HCT116 (cell line): ENCODE results near the gene TES.

Experiments used
- EZH2 ChIP-seq: fragments of 200-600 bp; sonication (generic); IDR thresholded peaks from 2 replicates; pipeline ENCODE4 v1.6.1; 2017; ENCODE audit warnings: antibody characterized with exemption, mixed run types
- POLR2A ChIP-seq: IDR thresholded peaks from 2 replicates; pipeline ENCODE4 v1.7.0; 2011; ENCODE audit warnings: borderline replicate concordance; ENCODE audit not compliant: insufficient read depth, insufficient read length; ENCODE audit errors: extremely low read depth
- REST ChIP-seq: IDR thresholded peaks from 2 replicates; pipeline ENCODE4 v1.6.1; 2012; ENCODE audit warnings: low read depth
- YY1 ChIP-seq: IDR thresholded peaks from 2 replicates; pipeline ENCODE4 v1.6.1; 2011; ENCODE audit warnings: low read length, low read depth, moderate library complexity, mild to moderate bottlenecking; ENCODE audit not compliant: insufficient replicate concordance; ENCODE audit errors: extremely low read depth
- ZFX ChIP-seq: fragments of 450-650 bp; IDR thresholded peaks from 2 replicates; pipeline ENCODE4 v1.6.1; 2017
- TF ChIP-seq, protein P1 (sequence below), 3 experiments: fragments of 200-600 bp in 1 of 3; sonication (generic) in 1 of 3; IDR thresholded peaks in 2 of 3; conservative IDR thresholded peaks in 1 of 3; 2 replicates each; pipeline ENCODE4 v1.5.1; 2012 to 2017; ENCODE audit warnings: low read depth in 2 of 3, low read length in 2 of 3, antibody characterized with exemption in 1 of 3, borderline replicate concordance in 1 of 3, control low read depth in 1 of 3, mild to moderate bottlenecking in 1 of 3, mixed read lengths in 1 of 3, mixed run types in 1 of 3, moderate library complexity in 1 of 3; ENCODE audit not compliant: insufficient read depth in 1 of 3
- TF ChIP-seq, protein P2 (sequence below): IDR thresholded peaks from 2 replicates; pipeline ENCODE4 v1.6.1; 2011; ENCODE audit warnings: mild to moderate bottlenecking, low read length, moderate library complexity; ENCODE audit not compliant: insufficient replicate concordance; ENCODE audit errors: extremely low read depth

DNA sequence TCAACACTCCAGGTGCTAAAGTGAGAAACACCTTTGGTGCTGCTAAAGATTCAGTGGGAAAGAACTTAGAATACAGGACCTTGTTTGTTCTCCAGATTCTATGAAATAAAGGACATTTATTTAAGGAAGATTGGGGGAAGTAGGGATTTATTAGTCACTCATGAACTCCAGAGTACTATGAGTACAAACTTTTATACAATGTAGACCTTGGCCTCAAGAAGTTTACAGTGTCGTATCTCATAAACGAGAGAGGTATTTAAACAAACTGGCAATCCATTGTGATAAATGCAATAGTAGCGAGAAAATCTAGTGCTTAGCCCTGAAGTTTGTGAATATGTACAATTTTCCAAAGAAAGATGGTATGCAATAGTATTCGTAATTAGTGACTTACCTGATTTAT lies 59.1 kb downstream of the TES start:
- TF ChIP-seq, protein P1, sequence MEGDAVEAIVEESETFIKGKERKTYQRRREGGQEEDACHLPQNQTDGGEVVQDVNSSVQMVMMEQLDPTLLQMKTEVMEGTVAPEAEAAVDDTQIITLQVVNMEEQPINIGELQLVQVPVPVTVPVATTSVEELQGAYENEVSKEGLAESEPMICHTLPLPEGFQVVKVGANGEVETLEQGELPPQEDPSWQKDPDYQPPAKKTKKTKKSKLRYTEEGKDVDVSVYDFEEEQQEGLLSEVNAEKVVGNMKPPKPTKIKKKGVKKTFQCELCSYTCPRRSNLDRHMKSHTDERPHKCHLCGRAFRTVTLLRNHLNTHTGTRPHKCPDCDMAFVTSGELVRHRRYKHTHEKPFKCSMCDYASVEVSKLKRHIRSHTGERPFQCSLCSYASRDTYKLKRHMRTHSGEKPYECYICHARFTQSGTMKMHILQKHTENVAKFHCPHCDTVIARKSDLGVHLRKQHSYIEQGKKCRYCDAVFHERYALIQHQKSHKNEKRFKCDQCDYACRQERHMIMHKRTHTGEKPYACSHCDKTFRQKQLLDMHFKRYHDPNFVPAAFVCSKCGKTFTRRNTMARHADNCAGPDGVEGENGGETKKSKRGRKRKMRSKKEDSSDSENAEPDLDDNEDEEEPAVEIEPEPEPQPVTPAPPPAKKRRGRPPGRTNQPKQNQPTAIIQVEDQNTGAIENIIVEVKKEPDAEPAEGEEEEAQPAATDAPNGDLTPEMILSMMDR (IDR thresholded peaks at IDR 0.05 in 2 of 3, conservative IDR thresholded peaks at IDR 0.05 in 1 of 3; ENCODE audit: borderline replicate concordance in 1 of 3, insufficient read depth in 1 of 3, low read depth in 2 of 3, low read length in 2 of 3): no peak
- no peak for TF ChIP-seq REST
- no peak for TF ChIP-seq POLR2A
- no peak for TF ChIP-seq EZH2
- TF ChIP-seq, protein P2, sequence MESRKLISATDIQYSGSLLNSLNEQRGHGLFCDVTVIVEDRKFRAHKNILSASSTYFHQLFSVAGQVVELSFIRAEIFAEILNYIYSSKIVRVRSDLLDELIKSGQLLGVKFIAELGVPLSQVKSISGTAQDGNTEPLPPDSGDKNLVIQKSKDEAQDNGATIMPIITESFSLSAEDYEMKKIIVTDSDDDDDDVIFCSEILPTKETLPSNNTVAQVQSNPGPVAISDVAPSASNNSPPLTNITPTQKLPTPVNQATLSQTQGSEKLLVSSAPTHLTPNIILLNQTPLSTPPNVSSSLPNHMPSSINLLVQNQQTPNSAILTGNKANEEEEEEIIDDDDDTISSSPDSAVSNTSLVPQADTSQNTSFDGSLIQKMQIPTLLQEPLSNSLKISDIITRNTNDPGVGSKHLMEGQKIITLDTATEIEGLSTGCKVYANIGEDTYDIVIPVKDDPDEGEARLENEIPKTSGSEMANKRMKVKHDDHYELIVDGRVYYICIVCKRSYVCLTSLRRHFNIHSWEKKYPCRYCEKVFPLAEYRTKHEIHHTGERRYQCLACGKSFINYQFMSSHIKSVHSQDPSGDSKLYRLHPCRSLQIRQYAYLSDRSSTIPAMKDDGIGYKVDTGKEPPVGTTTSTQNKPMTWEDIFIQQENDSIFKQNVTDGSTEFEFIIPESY: no peak
- no peak for TF ChIP-seq ZFX
- no peak for TF ChIP-seq YY1
